Activated naive CD4-positive, alpha-beta T cell treated with anti-CD3 and anti-CD28 coated beads, Interleukin-2, amount 50 U/mL, for 24 hours (primary cell): ENCODE data around the gene UBE2L5.
A peak's percentile ranks its signal among the peaks of the same experiment; 100 is the strongest.
"Not testable (repeated sequence)": the region's sequence is repeated elsewhere in the genome, so short reads cannot be mapped to it uniquely, and the experiment has no call there.

Source experiments
- H3K27ac Mint-ChIP-seq: one replicate; pipeline ENCODE4 v1.8.0; 2021; ENCODE audit warnings: mild to moderate bottlenecking, mixed read lengths
- H3K27me3 Mint-ChIP-seq: one replicate; pipeline ENCODE4 v1.8.0; 2021; ENCODE audit warnings: mixed read lengths
- H3K36me3 Mint-ChIP-seq: one replicate; pipeline ENCODE4 v1.8.0; 2021; ENCODE audit warnings: mixed read lengths
- H3K4me1 Mint-ChIP-seq: one replicate; pipeline ENCODE4 v1.8.0; 2021; ENCODE audit warnings: mixed read lengths
- H3K4me3 Mint-ChIP-seq: one replicate; pipeline ENCODE4 v1.8.0; 2021; ENCODE audit warnings: mild to moderate bottlenecking, mixed read lengths
- H3K9me3 Mint-ChIP-seq: one replicate; pipeline ENCODE4 v1.8.0; 2021; ENCODE audit warnings: mixed read lengths

Gene UBE2L5

DNA sequence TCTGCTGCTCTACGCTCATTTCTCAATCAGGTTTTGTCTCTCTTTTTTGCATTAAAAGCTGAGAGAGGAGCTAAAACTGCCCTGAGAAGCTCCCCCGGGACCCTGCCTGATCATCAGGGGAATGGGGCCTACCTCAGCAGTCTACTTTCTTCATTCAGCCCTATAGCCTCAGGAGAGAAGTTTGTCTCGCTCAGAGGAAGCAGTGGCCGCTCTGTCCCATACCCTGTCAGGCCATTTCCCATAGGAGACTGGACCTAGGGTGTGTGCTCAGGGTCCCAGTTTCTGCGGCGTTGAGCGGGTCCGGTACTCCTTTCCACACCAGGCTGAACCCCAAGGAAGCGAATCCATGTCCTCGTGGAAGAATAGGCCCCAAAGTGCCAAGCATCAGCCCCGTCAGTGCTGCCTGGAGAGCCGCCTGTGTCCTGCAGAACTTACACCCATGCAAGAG is 21.7 kb downstream of the UBE2L5 start:
- Mint-ChIP-seq H3K27ac (peak overlapping the region; percentile 32), H3K4me1 (peaks cover 11% of the 10 kb centered on the region), H3K36me3 (no peaks in the 10 kb centered on the region), H3K27me3 (peaks cover 3% of the 10 kb centered on the region), H3K9me3 (no peaks in the 10 kb centered on the region), H3K4me3 (no peak overlapping the region)

GRCh38 chr13:30446126-30446500 is 23.8 kb downstream of the UBE2L5 start:
- peaks cover 10% of the 10 kb centered on the region for H3K4me1 Mint-ChIP-seq
- H3K4me3 Mint-ChIP-seq, result peak overlapping the region; percentile 3
- H3K27ac Mint-ChIP-seq, result no peak overlapping the region
- peaks cover 3% of the 10 kb centered on the region for H3K27me3 Mint-ChIP-seq
- H3K36me3 Mint-ChIP-seq, result no peaks in the 10 kb centered on the region
- no peaks in the 10 kb centered on the region for H3K9me3 Mint-ChIP-seq

GRCh38 chr13:30448441-30448840 is 26.1 kb downstream of the UBE2L5 start:
- Mint-ChIP-seq H3K9me3 (no peaks in the 10 kb centered on the region), H3K27me3 (peaks cover 3% of the 10 kb centered on the region), H3K36me3 (no peaks in the 10 kb centered on the region), H3K27ac (no peak overlapping the region), H3K4me3 (no peak overlapping the region), H3K4me1 (peaks cover 7% of the 10 kb centered on the region)

DNA sequence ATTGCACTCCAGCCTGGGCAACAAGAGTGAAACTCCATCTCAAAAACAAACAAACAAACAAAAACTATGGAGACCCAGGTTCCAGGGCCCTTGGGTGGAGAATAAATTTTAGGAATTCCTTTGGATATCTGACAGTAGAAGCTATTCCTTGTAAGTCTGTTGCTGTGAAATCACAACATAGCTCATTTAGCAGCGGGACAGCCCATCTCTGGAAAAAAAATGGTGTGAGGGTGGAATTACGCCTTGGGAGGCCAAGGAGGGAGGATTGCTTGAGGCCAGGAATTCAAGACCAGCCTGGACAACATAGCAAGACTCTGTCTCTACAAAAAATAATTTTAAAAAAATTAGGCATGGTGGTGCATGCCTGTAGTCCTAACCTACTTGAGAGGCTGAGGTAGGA is 27.8 kb downstream of the UBE2L5 start:
- H3K4me1 Mint-ChIP-seq, result peaks cover 7% of the 10 kb centered on the region
- H3K9me3 Mint-ChIP-seq, result no peaks in the 10 kb centered on the region
- no peak overlapping the region for H3K27ac Mint-ChIP-seq
- H3K4me3 Mint-ChIP-seq, result no peak overlapping the region
- H3K27me3 Mint-ChIP-seq, result peaks cover 3% of the 10 kb centered on the region
- H3K36me3 Mint-ChIP-seq, result no peaks in the 10 kb centered on the region

DNA sequence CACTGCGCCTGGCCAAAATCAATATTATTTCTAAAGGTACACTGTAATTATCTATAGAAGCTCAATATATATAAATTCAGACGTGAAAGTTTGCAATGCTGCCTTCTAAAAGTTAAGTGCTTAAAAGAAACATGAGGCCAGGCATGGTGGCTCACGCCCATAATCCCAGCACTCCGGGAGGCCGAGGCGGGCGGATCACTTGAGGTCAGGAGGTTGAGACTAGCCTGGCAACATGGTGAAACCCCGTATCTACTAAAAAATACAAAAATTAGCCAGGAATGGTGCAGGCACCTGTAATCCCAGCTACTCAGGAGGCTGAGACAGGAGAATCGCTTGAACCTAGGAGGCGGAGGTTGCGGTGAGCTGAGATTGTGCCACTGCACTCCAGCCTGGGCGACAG is 29.2 kb downstream of the UBE2L5 start:
- not testable (repeated sequence) for H3K4me3 Mint-ChIP-seq, H3K27ac Mint-ChIP-seq, H3K27me3 Mint-ChIP-seq, H3K36me3 Mint-ChIP-seq, H3K4me1 Mint-ChIP-seq, H3K9me3 Mint-ChIP-seq

DNA sequence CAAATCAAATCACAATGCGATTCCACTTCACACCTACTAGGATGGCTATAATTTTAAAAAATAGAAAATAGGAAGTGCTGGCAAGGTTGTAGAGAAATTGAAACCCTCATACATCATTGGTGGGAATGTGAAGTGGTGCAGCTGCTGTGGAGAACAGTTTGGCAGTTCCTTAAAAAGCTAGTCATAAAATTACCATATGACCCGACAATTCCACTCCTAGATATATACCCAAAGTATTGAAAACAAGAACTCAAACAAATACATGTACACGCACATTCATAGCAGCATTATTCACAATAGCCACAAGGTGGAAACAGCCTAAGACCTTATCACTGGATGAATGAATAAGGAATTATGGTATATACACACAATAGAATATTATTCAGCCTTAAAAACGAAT is 31.4 kb downstream of the UBE2L5 start:
- Mint-ChIP-seq H3K36me3 (peaks cover 1% of the 10 kb centered on the region), H3K9me3 (no peaks in the 10 kb centered on the region), H3K27me3 (no peaks in the 10 kb centered on the region), H3K4me1 (peaks cover 23% of the 10 kb centered on the region), H3K4me3 (no peak overlapping the region), H3K27ac (no peak overlapping the region)

- Mint-ChIP-seq H3K4me1 (peaks cover 34% of the 10 kb centered on the region), H3K4me3 (no peak overlapping the region), H3K9me3 (no peaks in the 10 kb centered on the region), H3K27me3 (no peaks in the 10 kb centered on the region), H3K27ac (no peak overlapping the region), H3K36me3 (peaks cover 1% of the 10 kb centered on the region)
These were observed 32.7 kb downstream of the UBE2L5 start for GRCh38 chr13:30454991-30455390.

DNA sequence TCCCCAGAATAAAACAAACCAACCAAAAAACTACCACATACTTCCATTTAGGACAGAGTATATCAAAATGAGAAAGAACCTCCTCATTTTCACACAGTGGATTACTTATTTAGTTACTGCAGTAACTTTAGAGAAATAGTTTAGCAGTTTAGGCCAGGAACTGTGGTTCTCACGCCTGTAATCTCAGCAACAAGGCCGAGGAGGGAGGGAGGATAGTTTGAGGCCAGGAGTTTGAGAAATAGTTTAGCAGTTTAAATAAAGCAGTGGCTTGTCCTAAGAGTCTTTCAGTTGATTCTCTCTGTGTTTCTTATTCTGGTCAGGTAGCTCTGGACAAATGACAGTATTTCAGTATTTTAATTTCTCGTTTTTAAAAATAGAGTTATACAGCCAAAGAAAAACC is 34.0 kb downstream of the UBE2L5 start:
- peaks cover 2% of the 10 kb centered on the region for H3K36me3 Mint-ChIP-seq
- H3K4me1 Mint-ChIP-seq, result peaks cover 36% of the 10 kb centered on the region
- no peaks in the 10 kb centered on the region for H3K9me3 Mint-ChIP-seq
- H3K27ac Mint-ChIP-seq, result no peak overlapping the region
- no peak overlapping the region for H3K4me3 Mint-ChIP-seq
- H3K27me3 Mint-ChIP-seq, result no peaks in the 10 kb centered on the region

GRCh38 chr13:30457306-30457891 is 35.1 kb downstream of the UBE2L5 start:
- no peaks in the 10 kb centered on the region for H3K9me3 Mint-ChIP-seq
- peak overlapping the region; percentile 52 for H3K27ac Mint-ChIP-seq

DNA sequence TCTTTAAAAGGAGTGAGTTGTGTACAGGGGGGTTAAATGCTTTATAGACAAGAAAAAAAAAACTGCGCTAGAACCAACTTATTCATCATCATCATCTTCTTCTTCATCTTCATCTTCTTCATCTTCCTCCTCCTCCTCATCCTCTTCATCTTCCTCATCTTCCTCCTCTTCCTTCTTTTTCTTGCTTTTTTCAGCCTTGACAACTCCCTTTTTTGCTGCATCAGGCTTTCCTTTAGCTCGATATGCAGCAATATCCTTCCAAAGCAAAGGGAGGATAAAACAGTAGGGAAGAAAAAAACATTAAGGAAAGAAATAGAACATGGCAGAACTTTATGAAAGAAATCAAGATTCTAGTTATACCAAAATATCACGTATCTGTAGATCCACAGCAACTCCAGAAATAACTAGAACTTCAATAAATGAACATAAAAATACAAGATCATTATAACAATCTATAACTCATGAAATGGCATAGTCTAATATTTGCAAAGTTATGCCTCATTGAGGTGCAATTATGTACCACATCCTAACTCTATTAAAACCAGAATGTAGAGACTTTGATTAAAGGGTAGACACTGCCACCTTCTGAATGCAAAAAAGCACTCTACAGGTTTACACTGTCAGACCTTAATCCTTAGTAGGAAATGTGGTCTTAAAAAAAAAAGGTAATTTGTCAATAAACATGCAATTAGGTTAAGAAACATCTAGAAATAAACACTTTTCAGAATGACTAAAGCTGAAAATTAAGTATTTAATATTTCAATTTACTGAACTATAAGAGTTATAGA is 39.2 kb downstream of the UBE2L5 start:
- H3K9me3 Mint-ChIP-seq, H3K27me3 Mint-ChIP-seq: not testable (repeated sequence)
- H3K36me3 Mint-ChIP-seq, result peaks cover 16% of the 10 kb centered on the region
- H3K4me3 Mint-ChIP-seq, result peak overlapping the region; percentile 60
- H3K27ac Mint-ChIP-seq, result peak overlapping the region; percentile 97
- H3K4me1 Mint-ChIP-seq, result peaks cover 57% of the 10 kb centered on the region

More at GRCh38 chr13:30457306-30457891, 35.1 kb downstream of the UBE2L5 start:
- Mint-ChIP-seq H3K36me3 (peaks cover 10% of the 10 kb centered on the region), H3K27me3 (no peaks in the 10 kb centered on the region), H3K4me1 (peaks cover 45% of the 10 kb centered on the region), H3K4me3 (no peak overlapping the region)

GRCh38 chr13:30463787-30464495 is 41.6 kb downstream of the UBE2L5 start:
- Mint-ChIP-seq H3K27me3 (no peaks in the 10 kb centered on the region), H3K9me3 (no peaks in the 10 kb centered on the region), H3K36me3 (peaks cover 15% of the 10 kb centered on the region), H3K4me3 (peak overlapping the region; percentile 89), H3K27ac (peak overlapping the region; percentile 99), H3K4me1 (peaks cover 38% of the 10 kb centered on the region)

DNA sequence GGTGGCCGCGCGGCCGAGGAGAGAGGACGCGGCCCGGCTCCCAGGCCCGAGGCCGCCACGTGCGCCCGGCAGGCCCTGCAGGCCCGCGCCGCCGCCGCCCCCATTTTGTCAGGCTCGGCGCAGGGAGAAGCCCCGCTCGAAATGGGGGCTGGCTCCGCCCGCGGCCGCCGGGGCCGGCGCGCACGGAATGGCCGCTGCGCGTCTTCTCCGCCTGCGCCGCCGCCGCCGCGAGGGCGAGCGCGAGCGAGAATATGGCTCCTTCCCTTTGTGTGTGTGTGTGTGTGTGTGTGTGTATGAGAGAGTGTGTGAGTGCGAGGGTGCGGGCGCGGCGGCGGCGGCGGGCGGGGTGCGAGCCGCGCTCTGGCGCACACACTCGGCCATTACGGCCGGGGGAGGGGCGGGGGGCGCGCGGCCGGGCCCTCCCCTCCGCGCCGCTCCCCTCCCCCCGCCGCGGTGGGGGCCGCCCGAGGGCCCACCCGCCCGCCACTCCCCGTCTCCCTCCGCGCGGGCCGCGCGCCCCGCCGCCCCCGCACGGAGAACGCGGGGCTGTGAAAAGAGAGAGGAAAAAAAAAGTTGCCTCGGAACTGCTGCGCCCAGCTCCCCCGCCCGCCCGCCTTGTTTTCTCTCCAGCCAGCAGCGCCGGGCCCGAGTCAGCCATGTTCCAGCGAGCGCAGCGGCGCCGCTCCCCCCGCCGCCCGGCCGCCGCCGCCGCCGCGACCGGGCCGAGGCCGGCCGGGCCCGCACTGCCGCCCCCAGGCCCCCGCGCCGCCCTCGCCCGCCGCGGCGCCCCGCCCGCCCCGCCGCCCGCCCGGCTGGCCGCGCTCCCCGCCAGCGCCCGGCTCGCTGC is 42.4 kb downstream of the UBE2L5 start:
- H3K9me3 Mint-ChIP-seq, result no peaks in the 10 kb centered on the region
- H3K4me1 Mint-ChIP-seq, result peaks cover 30% of the 10 kb centered on the region
- no peaks in the 10 kb centered on the region for H3K27me3 Mint-ChIP-seq
- peaks cover 15% of the 10 kb centered on the region for H3K36me3 Mint-ChIP-seq
- H3K27ac Mint-ChIP-seq, result peak overlapping the region; percentile 99
- peak overlapping the region; percentile 89 for H3K4me3 Mint-ChIP-seq

- peaks cover 29% of the 10 kb centered on the region for H3K4me1 Mint-ChIP-seq
- no peak overlapping the region for H3K27ac Mint-ChIP-seq
- H3K4me3 Mint-ChIP-seq, result no peak overlapping the region
- H3K27me3 Mint-ChIP-seq, result no peaks in the 10 kb centered on the region
- no peaks in the 10 kb centered on the region for H3K9me3 Mint-ChIP-seq
- H3K36me3 Mint-ChIP-seq, result peaks cover 15% of the 10 kb centered on the region
These were observed 43.0 kb downstream of the UBE2L5 start for GRCh38 chr13:30465343-30465592.

DNA sequence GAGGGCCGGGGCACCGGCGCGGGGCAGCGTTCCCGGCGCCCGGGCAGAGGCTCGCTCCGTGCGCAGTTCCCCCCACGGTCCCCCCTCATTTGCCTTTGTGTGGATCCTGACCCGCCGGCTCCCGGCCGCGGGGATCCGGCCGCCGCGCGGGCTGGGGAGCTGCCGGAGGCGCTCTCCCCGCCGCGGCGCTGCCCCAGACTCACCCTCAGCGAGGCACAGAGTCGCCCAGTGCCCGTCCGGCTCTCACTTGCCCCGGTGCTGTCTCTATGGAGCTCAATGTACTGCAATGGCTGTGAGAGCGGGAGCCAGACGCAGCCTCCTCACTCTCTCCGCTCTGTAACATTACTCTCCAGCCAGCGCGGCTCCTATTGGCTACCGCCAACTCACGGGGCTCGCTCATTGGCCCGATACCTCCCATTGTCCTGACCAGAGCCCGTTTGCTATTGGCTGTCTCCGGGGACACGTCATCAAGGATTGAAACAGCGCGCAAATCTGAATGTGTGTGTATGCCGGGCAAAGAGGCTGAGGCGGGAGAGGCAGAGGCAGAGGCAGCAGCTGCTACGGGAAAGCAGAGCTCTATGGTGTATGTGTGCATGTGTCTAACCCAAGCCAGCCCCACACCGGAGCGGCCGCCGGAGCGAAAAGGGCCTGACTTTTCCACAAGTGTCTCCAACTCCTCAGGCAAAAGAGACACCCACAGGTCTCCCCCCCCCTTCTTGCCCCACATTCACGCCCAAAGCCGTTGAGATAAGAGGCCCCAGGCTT is 43.5 kb downstream of the UBE2L5 start, which contains the start of gene HMGB1:
Gene HMGB1, minus strand, starts transcription at position 344 of the 765 bp plus-strand sequence. CDS start 2,256 bp downstream, outside the sequence.
- Mint-ChIP-seq H3K4me1 (peaks cover 29% of the 10 kb centered on the region), H3K36me3 (peaks cover 15% of the 10 kb centered on the region), H3K9me3 (no peaks in the 10 kb centered on the region), H3K4me3 (peak within 1 kb of the TSS; percentile 94), H3K27ac (peak within 1 kb of the TSS; percentile 100), H3K27me3 (no peaks in the 10 kb centered on the region)

- Mint-ChIP-seq H3K36me3 (peaks cover 14% of the 10 kb centered on the region), H3K27ac (no peak overlapping the region), H3K9me3 (no peaks in the 10 kb centered on the region), H3K27me3 (no peaks in the 10 kb centered on the region), H3K4me1 (peaks cover 27% of the 10 kb centered on the region), H3K4me3 (peak overlapping the region; percentile 94)
These were observed 44.0 kb downstream of the UBE2L5 start for GRCh38 chr13:30466358-30466714.
